NCI-H82 treated with DMSO at 0.1 percent for 48 hours (cell line): ENCODE measurements around the gene RTBDN.

Experiments used
- DNase-seq: peaks from one replicate; lab custom pipeline; 2025; ENCODE audit not compliant: unreplicated experiment; lab: John Stamatoyannopoulos, UW

The RTBDN gene

DNA sequence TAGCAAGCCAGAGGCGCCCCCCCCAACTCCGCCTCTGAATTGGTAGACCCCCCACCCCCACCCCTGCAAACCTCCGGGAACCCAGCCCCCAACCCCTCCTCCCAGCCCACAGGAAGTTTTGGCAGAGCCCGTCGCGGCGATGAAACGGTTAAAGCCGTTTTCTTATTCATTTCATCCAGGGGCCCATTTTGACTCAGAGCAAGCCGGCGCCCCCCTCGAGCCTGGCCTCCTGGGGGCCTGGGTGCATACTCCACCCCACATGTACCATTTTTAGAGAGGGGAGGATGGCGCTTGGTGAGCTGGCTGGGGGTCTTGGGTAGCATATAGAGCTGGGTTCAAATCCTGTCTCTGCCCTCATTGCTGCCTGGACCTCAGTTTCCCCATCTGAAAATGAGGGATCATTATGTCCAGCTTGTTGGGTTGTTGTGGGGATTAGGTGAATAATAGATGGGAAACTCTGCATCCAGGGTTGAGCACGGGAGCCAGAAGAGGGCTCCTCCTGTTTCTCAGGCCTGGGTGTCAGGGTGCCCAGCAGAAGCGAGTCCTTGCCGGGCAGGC lies 51.0 kb downstream of the RTBDN start:
- DNase-seq = no peak

DNA sequence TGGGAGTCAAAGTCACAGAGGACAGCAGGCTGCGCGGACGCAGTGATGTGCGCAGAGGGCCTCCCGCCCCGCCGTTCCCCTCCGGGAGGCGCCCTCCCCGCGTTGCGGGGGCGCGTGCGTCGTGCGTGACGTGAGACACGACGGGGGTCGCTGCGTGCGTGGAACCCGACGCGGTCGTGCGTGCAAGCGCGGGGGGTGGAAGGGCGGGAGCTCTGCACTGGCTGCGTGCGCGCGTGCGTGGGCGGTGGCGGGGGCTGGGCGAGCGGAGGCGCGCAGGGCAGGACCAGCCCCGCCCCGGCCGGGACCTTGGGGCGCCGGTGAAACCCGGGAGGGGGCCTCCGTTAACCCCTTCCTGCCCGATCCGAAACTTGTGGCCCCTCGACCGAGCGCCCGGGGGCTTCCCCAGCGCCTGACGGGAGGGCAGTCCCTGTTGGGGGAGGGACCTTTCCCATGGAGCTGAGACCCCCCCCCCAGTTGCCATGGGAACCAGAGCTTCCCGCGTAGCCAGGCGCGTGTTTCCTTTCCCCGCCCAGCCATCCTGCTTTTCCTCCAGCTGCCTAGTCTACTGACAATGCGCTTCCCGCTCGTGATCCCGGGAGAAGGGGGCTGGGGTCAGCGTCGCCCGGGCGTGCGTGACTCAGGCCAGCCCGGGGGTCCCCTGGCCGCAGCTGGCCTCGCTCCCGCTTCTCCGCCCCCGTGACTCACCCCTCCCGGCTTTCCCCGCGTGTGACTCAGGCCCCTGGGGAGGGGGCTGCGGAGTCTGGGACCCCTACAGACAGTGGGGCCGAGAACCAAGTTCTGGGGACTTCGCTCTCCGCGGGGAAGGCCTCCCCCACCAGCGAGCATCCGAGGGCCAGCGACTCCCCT lies 51.7 kb downstream of the RTBDN start:
- DNase-seq = peak; percentile 69

GRCh38 chr19:12782174-12782423 lies 52.3 kb downstream of the RTBDN start:
- no peak for DNase-seq

- DNase-seq = peak; percentile 49
These were observed 55.0 kb downstream of the RTBDN start for GRCh38 chr19:12779162-12779993.

DNA sequence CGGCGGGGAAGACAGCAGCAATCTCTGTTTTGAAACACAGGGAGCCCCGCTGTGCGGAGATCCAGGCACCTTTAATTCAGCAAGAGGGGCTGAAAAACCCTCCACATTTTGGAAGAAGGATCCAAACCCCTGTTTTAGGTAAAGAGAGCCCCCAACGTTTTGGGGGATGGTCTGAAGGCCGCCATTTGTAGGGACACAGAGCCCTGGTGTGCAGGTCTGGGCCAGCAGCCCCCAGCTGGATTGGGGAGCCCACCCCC lies 55.5 kb downstream of the RTBDN start:
- DNase-seq = no peak

DNA sequence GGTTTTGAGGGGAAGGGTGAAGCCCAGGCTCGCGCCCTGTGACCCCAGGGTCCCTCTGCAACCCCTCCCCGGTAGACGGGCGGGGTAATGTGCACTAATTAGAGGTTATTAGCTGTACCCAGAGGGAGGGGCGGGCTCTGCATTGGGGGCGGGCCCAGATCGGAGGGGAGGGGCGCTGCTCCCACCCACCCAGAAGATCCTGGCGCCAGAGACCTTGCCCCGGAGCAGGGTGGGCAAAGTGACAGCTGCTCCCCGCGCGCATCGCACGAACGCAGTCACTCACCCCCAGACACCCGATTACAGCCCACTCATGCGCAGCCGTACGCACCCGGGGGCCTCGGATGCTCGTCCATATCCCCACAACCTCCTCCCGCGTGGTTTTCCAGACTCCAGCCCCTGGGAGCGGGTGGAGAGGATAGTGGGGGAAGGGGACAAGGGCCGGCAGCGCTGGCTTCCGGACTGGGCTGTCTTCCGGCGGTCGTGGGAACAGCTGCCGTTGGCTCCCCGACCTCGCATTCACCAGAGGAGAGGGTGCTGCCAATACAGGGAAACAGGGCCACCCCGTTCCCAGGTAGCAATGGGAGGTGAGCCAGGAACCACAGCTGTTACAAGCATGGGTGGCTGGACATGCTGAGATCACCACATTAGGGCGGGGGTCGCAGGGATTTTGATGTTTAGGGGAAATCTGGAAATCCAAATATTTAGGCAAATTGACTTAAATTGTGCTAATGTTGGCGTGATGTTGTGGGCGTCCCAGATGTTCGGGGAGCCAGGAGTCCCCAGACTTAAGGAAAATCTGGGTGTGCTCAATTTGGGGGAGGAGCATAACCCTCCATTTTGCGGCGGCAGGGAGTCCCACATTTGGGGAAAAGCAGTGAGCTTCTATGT lies 56.1 kb downstream of the RTBDN start:
- peak; percentile 86 for DNase-seq

DNA sequence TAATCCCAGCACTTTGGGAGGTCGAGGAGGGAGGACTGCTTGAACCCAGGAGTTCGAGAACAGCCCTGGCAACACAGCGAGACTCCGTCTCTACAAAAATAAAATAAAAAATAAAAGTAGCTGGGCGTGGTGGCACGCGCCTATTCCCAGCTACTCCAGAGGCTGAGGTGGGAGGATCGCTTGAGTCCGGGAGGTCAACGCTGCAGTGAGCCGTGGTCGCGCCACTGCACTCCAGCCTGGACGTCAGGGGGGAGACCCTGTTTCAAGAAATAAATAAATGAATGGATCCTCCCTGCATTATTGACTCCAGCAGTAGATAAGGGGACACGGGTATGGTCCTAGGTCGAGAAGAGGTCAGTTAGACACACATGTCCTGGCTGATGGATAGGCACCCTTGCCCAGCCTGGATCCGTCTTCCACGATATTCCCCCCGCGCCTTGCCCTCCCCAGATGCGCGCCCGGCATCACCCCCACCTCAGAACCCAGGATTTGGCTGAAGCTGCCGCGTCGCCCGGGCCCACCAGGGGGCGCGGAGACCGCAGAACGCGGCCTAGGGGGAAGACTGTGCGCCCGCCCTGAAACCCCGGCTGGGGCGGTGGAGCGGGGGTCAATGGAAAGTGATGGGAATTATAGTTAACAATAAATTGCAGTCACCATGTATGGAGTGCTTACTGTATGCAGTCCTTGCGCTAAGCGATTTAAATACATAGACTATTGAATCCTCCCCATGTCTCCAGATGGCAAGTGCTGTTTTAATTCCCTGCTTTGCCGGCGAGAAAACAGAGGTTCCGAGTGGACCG lies 57.0 kb downstream of the RTBDN start:
- DNase-seq = peak; percentile 87
